ENCODE data around the gene SMG6.
A peak's percentile ranks its signal among the peaks of the same experiment; 100 is the strongest.

Gene SMG6

GRCh38 chr17:2056206-2057174, 247.1 kb downstream of the SMG6 start:
- no peak for DNase-seq

GRCh38 chr17:2055292-2056205, 248.0 kb downstream of the SMG6 start:
- DNase-seq = no peak

GRCh38 chr17:2054512-2055291, 248.9 kb downstream of the SMG6 start, which contains the start of gene HIC1:
Gene HIC1, plus strand, starts transcription at chr17:2055103. Its CDS starts 1,588 bp downstream, at chr17:2056691.
- DNase-seq = peak; percentile 9

- DNase-seq = no peak
Measured at GRCh38 chr17:2054262-2054511, 249.4 kb downstream of the SMG6 start.

- no peak for DNase-seq
Measured at GRCh38 chr17:2053380-2054261, 250.0 kb downstream of the SMG6 start.

- DNase-seq = no peak
Measured at GRCh38 chr17:2051933-2052559, 251.5 kb downstream of the SMG6 start.

DNA sequence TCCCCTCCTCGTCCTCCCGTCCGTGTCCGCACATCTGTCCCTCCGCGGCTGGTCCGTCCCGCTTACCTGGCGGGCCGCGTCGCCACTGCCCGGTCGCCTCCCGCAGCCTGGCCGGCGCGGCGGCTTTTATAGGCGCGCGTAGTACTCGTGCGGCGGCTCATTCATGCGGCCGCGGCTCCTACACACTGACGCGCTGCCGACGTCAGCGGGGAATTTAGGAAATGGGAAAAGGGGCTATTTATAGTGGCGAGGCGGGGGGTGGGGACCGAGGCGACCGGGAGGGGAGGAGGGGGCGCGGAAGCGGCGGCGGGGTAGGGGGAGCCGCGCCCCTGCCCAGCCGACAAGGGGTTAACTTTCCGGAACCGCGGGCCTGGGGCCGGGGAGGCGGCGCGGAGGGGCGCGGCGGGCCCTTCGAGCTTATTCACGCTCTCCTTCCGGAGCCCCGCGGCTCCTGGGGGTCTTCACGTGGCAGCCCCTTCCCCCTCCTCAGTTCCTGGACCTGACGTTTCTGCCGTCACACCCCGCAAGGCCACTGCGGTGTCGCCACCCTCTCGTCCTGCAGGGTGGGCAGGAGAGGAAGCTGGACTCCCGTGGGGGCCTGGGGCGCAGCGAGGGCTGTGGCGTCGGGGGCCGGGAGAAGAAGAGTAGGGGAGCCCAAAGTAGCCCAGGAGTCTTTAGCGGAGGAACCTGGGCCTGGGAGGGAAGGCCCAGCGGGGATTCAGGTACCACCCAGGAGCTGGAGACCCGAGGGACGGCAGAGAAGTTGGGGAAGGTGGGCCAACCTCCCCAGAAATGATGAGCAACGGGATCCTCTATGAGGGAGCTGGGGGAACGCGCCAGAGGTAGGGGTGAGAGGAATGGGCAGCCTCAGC, 252.3 kb downstream of the SMG6 start:
- DNase-seq = no peak

DNA sequence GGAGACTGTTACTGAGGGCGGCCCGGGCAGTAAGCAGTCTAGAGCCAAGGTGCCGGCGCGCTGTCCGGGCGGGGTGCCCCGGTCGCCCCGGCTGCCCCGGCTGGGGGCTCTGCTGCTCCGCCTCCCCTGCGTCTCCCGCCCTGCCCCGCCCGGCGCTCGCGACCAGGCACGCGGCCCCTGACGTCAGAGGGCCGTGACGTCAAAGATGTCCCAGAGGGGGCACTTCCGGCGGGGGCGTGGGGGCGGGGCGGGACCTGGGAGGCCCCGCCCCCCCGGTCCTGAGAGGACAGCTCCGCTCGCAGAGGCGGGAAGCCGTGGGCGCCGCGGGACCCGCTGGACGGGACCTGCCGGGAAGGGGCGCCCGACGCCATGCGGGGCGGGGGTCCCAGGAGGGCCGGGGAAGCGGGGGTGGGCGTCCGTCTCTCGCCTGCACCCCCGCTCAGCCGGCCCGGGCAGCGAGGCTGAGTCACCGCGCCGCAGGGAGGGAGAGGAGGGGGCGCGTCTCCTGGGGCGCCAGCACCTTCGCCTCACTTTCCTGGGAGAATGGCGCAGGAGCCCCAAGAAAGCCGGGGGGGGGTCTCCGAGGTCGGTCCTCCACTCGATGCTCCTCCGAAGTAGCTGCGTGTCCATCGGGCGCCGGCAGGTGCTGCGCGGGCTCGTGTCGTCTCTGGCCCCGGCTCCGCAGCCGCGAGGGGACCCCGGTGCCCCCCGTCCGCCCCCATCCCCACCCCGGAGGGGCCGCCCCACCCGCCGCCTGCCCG, 253.1 kb downstream of the SMG6 start:
- DNase-seq = peak; percentile 21

DNA sequence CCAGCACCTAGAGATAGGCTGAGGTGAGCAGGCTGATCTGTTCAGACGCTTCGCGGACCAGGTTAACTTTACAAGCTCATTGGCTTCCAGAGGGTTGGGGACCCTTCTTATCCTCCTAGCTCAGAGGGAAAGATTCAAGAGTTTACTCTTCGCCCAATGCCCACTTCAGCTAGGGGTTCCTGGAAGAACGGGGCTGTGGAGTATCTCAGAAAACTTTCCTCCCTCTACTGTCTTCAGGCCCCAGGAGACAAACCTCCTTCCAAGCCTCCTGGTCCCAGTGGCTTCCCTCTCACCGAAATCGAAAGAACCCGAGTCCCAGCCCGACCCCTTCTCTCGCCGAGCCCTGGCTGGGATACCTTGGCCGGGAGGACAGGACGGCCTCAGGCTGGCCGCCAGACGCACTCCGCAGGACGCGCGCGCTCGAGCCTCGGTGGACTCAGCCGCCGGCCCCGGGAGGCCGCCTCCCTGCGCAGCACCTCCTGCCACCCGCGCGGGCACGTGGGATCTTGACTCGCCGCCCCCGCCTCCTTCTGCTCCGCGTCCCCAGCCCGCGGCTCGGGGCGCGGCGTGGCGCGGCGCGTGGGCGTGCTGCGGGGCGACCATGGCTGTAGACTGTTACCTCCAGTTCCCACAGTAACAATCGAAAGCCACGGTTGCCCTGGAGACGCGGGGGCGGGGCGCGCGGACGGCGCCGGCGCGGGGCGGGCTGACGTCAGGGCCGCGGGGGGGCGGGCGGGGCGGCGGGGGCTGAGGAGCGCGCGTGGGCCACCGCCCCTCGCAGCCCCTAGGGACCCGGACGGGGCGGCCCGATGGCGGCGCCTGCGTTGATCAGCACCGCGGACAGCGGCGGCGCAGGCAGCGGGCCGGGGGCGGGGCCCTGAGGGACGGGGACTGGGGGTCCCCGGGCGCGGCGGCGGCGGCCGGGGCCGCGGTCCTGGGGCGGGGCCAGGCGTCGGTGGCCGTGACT, 254.0 kb downstream of the SMG6 start:
- DNase-seq = no peak

- no peak for DNase-seq
Measured at GRCh38 chr17:2048805-2049204, 254.8 kb downstream of the SMG6 start.

DNA sequence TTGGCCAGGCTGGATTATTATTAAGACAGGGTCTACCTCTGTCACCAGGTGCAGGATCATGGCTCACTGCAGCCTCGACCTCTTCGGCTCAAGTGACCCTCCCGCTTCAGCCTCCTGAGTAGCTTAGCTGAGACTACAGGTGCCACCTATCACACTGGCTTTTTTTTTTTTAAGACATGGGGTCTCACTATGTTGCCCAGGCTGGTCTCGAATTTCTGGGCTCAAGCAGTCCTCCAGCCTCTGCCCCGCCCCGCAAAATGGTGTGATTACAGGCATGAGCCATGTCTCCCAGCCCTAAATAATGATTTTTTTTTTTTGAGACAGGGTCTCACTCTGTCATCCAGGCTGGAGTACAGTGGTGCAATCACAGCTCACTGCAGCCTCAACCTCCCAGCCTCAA, 256.0 kb downstream of the SMG6 start:
- no peak for DNase-seq

DNA sequence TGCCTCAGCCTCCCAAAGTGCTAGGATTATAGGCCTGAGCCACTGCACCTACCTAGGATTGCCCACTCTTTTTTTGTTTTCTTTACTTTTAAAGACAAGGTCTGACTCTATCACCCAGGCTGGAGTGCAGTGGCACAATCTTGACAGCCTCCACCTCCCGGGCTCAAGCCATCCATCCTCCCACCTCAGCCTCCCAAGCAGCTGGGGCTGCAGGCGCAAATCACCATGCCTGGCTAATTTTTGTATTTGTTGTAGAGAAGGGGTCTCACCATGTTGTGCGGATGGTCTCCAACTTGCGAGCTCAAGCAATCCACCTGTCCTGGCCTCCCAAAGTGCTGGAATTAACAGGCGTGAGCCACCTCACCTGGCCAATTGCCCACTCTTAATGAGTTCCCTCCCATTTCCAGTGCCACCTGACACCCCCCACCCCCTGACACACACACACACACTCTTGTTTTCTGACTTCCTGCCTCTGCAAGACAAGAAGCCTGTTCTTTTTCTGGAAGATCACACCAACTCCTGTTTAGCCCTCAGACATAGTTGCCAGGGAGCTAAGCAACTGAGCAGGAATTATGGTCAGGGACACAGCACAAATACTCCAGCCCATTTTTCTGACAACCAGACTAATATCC, 259.2 kb downstream of the SMG6 start:
- DNase-seq = no peak

DNA sequence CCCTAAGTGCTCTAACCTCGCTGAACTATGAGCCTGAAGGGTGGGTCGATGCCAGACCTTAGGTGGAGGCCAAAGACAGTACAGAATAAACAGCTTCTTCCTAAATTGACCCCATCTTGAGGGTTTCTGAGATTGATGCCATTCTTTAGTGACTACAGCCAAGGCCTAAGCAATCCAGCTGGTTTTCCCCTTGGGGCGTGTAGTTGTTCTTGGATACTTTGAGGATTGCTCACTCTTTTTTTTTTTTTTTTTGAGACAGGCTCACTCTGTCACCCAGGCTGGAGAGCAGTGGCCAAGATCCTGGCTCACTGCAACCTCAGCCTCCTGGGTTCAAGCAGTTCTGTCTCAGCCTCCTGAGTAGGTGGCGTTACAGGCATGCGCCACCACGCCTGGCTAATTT, 259.8 kb downstream of the SMG6 start:
- no peak for DNase-seq

GRCh38 chr17:2042933-2043332, 260.7 kb downstream of the SMG6 start:
- no peak for DNase-seq

- no peak for DNase-seq
Measured at GRCh38 chr17:2042390-2042847, 261.2 kb downstream of the SMG6 start.

DNA sequence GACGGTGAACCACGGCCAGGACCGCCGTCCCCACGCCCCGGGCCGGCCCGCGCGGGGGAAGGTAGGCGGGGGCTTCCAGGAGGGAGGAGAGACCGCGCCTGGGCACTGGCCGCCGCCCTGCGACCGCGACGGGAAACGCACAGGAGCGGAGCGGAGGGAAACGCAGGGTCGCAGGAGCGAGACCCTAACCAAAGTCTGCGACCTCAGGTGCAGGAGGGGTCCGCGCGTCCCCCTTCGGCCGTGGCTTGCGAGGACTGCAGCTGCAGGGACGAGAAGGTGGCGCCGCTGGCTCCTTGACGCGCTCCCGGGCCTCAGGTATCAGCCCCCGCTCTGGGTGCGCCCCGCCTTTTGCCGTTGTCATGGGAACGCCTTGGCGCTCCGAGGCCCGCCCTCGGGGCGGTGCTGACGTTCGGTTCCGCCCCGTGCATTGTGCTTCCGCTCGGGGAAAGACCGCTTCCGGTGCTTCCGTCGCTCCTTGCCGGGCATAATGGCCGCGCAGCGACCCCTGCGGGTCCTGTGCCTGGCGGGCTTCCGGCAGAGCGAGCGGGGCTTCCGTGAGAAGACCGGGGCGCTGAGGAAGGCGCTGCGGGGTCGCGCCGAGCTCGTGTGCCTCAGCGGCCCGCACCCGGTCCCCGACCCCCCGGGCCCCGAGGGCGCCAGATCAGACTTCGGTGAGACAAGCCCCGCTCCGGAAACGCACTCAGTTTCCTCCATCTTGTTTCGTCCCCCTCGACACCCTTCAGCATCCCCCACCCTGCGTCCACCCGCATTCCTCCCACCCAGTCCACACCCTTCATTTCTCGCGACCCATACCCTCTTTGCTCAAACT, 261.8 kb downstream of the SMG6 start, which contains the start of gene OVCA2:
Gene OVCA2 (plus strand): TSS at position 462 of the 829 bp plus-strand sequence. CDS start 26 bp downstream, at position 488.
- peak; percentile 77 for DNase-seq

All from DMS153 (cell line).